ENCODE data around the gene ABCG8.

- no peak for TF ChIP-seq CTCF (conservative IDR thresholded peaks at IDR 0.05; ENCODE audit: low read length)
- no peak for TF ChIP-seq EZH2phosphoT487 (IDR thresholded peaks at IDR 0.05; ENCODE audit: borderline replicate concordance)
Observed at GRCh38 chr2:43925431-43925830, 86.7 kb downstream of the ABCG8 start.

All from Loucy (cell line).